DND-41 (cell line): ENCODE data around the gene ZSCAN1.

Experiments used
- EZH2 ChIP-seq: IDR thresholded peaks from 3 replicates; pipeline ENCODE4 v1.6.1; 2012; ENCODE audit warnings: borderline replicate concordance, low read depth, mild to moderate bottlenecking, moderate library complexity, low read length, inconsistent platforms; ENCODE audit not compliant: severe bottlenecking
- TF ChIP-seq, protein P1 (sequence below): IDR thresholded peaks from 2 replicates; pipeline ENCODE4 v1.5.1; 2012; ENCODE audit warnings: borderline replicate concordance, low read length, moderate library complexity, mild to moderate bottlenecking; ENCODE audit not compliant: poor library complexity, severe bottlenecking; ENCODE audit errors: extremely low read depth

DNA sequence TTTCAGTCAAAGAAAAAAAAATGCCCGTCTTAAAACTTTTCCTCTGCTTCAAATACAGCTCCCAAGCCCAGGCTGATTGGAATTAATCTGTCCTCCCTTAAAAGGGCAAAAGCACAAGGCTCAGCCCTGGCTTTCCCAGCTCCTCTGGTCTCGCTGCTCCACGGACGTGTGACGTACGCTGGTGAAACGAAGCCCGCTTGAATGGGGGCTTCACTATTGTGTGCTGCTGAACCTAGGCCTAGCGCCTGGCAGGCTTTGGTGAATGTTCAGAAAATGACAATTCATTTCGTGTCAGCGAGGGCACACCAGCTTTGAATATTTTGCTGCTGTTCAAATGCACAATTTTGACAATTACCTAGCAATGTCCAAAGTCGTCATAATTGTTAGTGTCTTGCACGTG is 24.6 kb downstream of the ZSCAN1 start:
- TF ChIP-seq, protein P1, sequence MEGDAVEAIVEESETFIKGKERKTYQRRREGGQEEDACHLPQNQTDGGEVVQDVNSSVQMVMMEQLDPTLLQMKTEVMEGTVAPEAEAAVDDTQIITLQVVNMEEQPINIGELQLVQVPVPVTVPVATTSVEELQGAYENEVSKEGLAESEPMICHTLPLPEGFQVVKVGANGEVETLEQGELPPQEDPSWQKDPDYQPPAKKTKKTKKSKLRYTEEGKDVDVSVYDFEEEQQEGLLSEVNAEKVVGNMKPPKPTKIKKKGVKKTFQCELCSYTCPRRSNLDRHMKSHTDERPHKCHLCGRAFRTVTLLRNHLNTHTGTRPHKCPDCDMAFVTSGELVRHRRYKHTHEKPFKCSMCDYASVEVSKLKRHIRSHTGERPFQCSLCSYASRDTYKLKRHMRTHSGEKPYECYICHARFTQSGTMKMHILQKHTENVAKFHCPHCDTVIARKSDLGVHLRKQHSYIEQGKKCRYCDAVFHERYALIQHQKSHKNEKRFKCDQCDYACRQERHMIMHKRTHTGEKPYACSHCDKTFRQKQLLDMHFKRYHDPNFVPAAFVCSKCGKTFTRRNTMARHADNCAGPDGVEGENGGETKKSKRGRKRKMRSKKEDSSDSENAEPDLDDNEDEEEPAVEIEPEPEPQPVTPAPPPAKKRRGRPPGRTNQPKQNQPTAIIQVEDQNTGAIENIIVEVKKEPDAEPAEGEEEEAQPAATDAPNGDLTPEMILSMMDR: no peak
- no peak for TF ChIP-seq EZH2
